Thoracic aorta (tissue), 2 donors: ENCODE measurements around the gene ZNF644. TPM values are rescaled to one million over a fixed set of nuclear protein-coding genes. Genes with fewer than 3 reads are reported as not detected.

Experiments
- ATAC-seq: fragments of 150-250 bp; one replicate; pipeline ENCODE4 v1.8.0; 2017; ENCODE audit warnings: low read depth; ENCODE audit not compliant: insufficient number of reproducible peaks, low FRiP score
- DNase-seq: peaks from one replicate; pipeline ENCODE4 v3.0.0-alpha.2; 2020; ENCODE audit warnings: low spot score
- H3K27ac ChIP-seq, 2 donors: fragments of 200-600 bp; sonication (generic); 1 replicate in 1 of 2; 2 replicates in 1 of 2; pipeline ENCODE4 v1.5.1; 2016; ENCODE audit warnings: mild to moderate bottlenecking in 2 of 2, moderate library complexity in 2 of 2
- H3K27me3 ChIP-seq: fragments of 200-600 bp; sonication (generic); replicated peaks from 2 replicates; pipeline ENCODE4 v1.6.0; 2016; ENCODE audit warnings: mild to moderate bottlenecking; ENCODE audit not compliant: insufficient read depth
- H3K36me3 ChIP-seq: fragments of 200-600 bp; sonication (generic); one replicate; pipeline ENCODE4 v1.5.1; 2016
- H3K4me1 ChIP-seq, 2 donors: fragments of 200-600 bp; sonication (generic); 1 replicate in 1 of 2; 2 replicates in 1 of 2; pipeline versions ENCODE4 v1.5.1 to v1.6.0; 2016; ENCODE audit warnings: low read depth in 2 of 2, mild to moderate bottlenecking in 1 of 2; ENCODE audit not compliant: control insufficient read depth in 1 of 2
- H3K4me3 ChIP-seq: fragments of 200-600 bp; sonication (generic); 2 replicates; pipeline ENCODE4 v1.5.1; 2016; ENCODE audit warnings: mild to moderate bottlenecking
- H3K9me3 ChIP-seq: fragments of 200-600 bp; sonication (generic); 2 replicates; pipeline ENCODE4 v1.5.1; 2016
- total RNA-seq, 2 donors: library from RNA; depleted of rRNA; stranded (reverse); fragments of >200 nt; gene quantifications; one replicate each; pipeline versions ENCODE4 v1.1.0 to v1.2.3, GENCODE V29; 2016
- TF ChIP-seq, protein P1 (sequence below): fragments of 200-600 bp; sonication (generic); IDR thresholded peaks from one replicate; pipeline ENCODE4 v1.5.1; 2019; ENCODE audit warnings: antibody characterized with exemption

ZNF644 gene
- total RNA-seq, 2 donors from 2014 or later, result 39.0 to 48.7 TPM

GRCh38 chr1:90948301-90948700 is 73.5 kb downstream of the ZNF644 start:
- no peaks in the 10 kb centered on the region for H3K9me3 ChIP-seq
- TF ChIP-seq, protein P1, sequence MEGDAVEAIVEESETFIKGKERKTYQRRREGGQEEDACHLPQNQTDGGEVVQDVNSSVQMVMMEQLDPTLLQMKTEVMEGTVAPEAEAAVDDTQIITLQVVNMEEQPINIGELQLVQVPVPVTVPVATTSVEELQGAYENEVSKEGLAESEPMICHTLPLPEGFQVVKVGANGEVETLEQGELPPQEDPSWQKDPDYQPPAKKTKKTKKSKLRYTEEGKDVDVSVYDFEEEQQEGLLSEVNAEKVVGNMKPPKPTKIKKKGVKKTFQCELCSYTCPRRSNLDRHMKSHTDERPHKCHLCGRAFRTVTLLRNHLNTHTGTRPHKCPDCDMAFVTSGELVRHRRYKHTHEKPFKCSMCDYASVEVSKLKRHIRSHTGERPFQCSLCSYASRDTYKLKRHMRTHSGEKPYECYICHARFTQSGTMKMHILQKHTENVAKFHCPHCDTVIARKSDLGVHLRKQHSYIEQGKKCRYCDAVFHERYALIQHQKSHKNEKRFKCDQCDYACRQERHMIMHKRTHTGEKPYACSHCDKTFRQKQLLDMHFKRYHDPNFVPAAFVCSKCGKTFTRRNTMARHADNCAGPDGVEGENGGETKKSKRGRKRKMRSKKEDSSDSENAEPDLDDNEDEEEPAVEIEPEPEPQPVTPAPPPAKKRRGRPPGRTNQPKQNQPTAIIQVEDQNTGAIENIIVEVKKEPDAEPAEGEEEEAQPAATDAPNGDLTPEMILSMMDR, result no peak
- DNase-seq (no peak), ATAC-seq (no peak)
- H3K4me3 ChIP-seq, result no peak overlapping the region
- peaks cover 3 to 8% of the 10 kb centered on the region in 2 donors for H3K4me1 ChIP-seq
- H3K27ac ChIP-seq, result no peak overlapping the region
- H3K27me3 ChIP-seq, result no peaks in the 10 kb centered on the region
- no peaks in the 10 kb centered on the region for H3K36me3 ChIP-seq

GRCh38 chr1:90946630-90947029 is 75.2 kb downstream of the ZNF644 start:
- no peak for DNase-seq
- no peaks in the 10 kb centered on the region for H3K36me3 ChIP-seq
- no peaks in the 10 kb centered on the region for H3K9me3 ChIP-seq
- H3K27me3 ChIP-seq, result no peaks in the 10 kb centered on the region
- no peak overlapping the region for H3K27ac ChIP-seq
- no peak overlapping the region for H3K4me3 ChIP-seq
- TF ChIP-seq, protein P1, result no peak
- H3K4me1 ChIP-seq, result peaks cover 3 to 8% of the 10 kb centered on the region in 2 donors
- ATAC-seq, result no peak

DNA sequence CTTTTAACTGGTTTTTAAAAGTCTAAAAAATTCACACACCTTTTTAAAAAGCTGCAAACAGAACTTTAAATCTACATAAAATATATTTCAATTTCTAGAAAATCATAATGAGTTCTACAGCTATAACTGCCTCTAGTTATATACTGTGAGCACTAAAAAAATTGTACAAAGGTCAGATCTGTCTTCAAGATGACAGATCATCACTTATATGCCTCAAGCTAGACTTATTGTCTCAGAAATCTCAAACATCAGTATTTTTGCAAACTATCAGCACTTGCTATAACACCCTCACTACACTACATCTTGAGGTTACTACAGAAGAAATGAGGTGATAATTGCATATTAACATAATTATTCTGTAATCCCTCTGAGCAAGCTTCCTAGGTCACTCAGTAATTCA is 76.5 kb downstream of the ZNF644 start:
- no peak for ATAC-seq
- DNase-seq, result no peak
- Histone ChIP-seq H3K4me3 (no peak overlapping the region), H3K27ac (no peak overlapping the region), H3K27me3 (no peaks in the 10 kb centered on the region), H3K36me3 (peaks cover 4% of the 10 kb centered on the region), H3K4me1 (peaks cover 3 to 8% of the 10 kb centered on the region in 2 donors), H3K9me3 (no peaks in the 10 kb centered on the region)
- TF ChIP-seq, protein P1, result no peak

GRCh38 chr1:90943966-90944365 is 77.9 kb downstream of the ZNF644 start:
- H3K4me1 ChIP-seq, result peaks cover 3 to 8% of the 10 kb centered on the region in 2 donors
- H3K27ac ChIP-seq, result no peak overlapping the region
- ATAC-seq (no peak), DNase-seq (no peak)
- no peaks in the 10 kb centered on the region for H3K27me3 ChIP-seq
- TF ChIP-seq, protein P1, result no peak
- no peak overlapping the region for H3K4me3 ChIP-seq
- peaks cover 5% of the 10 kb centered on the region for H3K36me3 ChIP-seq
- no peaks in the 10 kb centered on the region for H3K9me3 ChIP-seq

- H3K27me3 ChIP-seq, result no peaks in the 10 kb centered on the region
- H3K4me3 ChIP-seq, result no peak overlapping the region
- peaks cover 5% of the 10 kb centered on the region for H3K36me3 ChIP-seq
- DNase-seq (no peak), ATAC-seq (no peak)
- H3K4me1 ChIP-seq, result peaks cover 8% of the 10 kb centered on the region in 2 donors
- TF ChIP-seq, protein P1, result no peak
- H3K9me3 ChIP-seq, result no peaks in the 10 kb centered on the region
- H3K27ac ChIP-seq, result no peak overlapping the region
Measured at GRCh38 chr1:90940746-90941145, 81.1 kb downstream of the ZNF644 start.
